Suppressor macrophage treated with lipopolysaccharide for 4 hours (primary cell): ENCODE data around the gene BBS10.
"Not testable (repeated sequence)": the region's sequence is repeated elsewhere in the genome, so short reads cannot be mapped to it uniquely, and the experiment has no call there.

Source experiments
- DNase-seq: peaks from one replicate; pipeline ENCODE4 v3.0.0-alpha.2; 2020

Gene BBS10

GRCh38 chr12:76329159-76329558, 19.1 kb downstream of the BBS10 start:
- peak; percentile 4 for DNase-seq

DNA sequence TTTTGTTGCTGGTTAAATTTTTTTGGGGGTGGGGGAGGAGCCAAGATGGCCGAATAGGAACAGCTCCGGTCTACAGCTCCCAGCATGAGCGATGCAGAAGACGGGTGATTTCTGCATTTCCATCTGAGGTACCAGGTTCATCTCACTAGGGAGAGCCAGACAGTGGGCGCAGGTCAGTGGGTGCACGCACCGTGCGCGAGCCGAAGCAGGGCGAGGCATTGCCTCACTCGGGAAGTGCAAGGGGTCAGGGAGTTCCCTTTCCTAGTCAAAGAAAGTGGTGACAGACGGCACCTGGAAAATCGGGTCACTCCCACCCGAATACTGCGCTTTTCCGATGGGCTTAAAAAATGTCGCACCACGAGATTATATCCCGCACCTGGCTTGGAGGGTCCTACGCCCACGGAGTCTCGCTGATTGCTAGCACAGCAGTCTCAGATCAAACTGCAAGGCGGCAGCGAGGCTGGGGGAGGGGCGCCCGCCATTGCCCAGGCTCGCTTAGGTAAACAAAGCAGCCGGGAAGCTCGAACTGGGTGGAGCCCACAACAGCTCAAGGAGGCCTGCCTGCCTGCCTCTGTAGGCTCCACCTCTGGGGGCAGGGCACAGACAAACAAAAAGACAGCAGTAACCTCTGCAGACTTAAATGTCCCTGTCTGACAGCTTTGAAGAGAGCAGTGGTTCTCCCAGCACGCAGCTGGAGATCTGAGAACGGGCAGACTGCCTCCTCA, 28.5 kb downstream of the BBS10 start:
- DNase-seq, result not testable (repeated sequence)

- DNase-seq, result no peak
Observed at GRCh38 chr12:76318773-76319594, 29.2 kb downstream of the BBS10 start.

- no peak for DNase-seq
Observed at GRCh38 chr12:76317976-76318375, 30.2 kb downstream of the BBS10 start.

GRCh38 chr12:76316468-76316867, 31.7 kb downstream of the BBS10 start:
- no peak for DNase-seq

- DNase-seq, result no peak
Observed at GRCh38 chr12:76313299-76313698, 34.9 kb downstream of the BBS10 start.

GRCh38 chr12:76312315-76312714, 35.9 kb downstream of the BBS10 start:
- DNase-seq, result peak; percentile 16

DNA sequence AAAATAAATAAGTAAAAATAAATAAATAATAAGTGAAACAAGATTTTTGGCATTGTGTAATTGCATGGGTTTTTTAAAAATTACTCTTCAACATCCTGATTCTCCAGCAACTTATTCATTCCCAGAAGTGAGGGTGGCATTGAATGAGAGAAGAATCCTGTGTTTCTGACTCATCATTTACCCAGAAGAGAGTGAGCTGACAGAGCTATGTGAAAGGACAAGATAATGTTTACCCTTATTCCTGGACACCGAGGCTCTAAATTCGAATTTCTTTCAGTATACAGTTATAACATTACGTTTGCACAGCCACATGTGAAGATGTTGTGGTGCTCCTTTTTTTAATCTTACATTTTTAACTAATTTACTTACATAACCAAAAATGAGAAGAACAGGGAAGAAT, 36.4 kb downstream of the BBS10 start:
- peak; percentile 61 for DNase-seq

DNA sequence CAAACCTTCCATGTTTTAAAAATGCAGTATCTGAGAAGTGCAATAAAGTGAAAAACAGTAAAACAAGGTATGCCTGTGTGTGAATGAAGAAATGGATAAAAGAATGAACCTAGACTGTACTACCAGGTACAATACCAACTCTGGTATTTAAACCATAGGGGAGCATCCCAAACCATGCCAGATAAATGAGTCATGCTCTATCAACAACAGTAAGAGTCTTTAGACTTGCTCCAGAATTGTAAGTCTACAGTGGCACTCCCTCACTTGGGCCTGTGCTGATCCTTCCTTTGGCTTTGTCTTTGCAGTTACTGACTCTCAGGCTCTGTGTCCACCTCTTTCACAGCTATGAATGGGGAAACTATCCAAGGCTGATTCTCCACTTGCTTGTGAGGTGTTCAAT, 38.1 kb downstream of the BBS10 start:
- no peak for DNase-seq

- no peak for DNase-seq
Observed at GRCh38 chr12:76308866-76309265, 39.3 kb downstream of the BBS10 start.

DNA sequence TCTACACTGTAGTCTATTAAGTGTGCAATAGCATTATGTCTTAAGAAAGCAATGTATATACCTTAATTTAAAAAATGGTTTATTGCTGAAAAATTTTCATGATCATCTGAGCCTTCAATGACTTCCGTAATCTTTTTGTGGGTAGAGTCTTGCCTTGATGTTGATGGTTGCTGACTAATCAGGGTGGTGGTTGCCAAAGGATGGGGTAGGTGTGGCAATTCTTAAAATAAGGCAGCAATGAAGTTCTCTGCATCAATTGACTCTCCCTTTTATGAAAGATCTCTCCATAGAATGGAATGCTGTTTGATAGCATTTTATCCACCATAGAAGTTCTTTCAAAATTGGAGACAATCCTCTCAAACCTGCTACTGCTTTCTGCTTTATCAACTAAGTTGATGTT, 41.1 kb downstream of the BBS10 start:
- DNase-seq, result no peak

GRCh38 chr12:76303989-76304460, 44.2 kb downstream of the BBS10 start:
- DNase-seq, result no peak

DNA sequence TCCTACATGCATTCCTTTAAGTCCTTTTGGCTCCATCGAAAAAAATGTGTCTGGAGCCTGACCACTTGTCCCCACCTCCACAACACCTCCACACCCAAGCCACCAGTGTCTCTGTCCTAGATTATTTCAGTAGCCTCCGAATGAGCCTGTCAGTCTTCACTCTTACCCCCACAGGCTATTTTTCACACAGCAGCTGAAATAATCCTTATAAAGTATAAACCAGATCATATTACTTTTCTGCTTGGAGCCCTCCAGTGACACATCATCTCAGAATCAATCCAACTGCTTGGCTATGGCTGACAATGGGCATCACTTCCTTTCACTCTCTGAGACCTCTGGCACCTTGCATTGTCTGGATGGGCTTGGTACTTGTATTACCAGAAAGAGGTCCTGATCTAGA, 44.9 kb downstream of the BBS10 start:
- no peak for DNase-seq

DNA sequence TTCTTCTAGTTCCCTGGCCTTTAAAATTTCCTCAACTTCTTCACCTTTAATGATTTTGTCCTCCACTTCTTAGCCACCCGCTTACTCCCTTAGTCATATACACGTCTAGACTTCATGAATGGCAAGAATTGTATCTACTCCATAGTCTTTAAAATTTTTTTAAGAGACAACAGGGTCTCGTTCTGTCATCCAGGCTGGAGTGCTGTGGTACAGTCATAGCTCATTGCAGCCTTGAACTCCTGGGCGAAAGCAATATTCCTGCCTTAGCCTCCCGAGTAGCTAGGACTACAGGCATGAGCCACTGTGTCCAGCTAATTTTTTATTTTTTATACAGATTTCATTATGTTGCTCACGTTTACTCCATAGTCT, 47.9 kb downstream of the BBS10 start:
- no peak for DNase-seq

DNA sequence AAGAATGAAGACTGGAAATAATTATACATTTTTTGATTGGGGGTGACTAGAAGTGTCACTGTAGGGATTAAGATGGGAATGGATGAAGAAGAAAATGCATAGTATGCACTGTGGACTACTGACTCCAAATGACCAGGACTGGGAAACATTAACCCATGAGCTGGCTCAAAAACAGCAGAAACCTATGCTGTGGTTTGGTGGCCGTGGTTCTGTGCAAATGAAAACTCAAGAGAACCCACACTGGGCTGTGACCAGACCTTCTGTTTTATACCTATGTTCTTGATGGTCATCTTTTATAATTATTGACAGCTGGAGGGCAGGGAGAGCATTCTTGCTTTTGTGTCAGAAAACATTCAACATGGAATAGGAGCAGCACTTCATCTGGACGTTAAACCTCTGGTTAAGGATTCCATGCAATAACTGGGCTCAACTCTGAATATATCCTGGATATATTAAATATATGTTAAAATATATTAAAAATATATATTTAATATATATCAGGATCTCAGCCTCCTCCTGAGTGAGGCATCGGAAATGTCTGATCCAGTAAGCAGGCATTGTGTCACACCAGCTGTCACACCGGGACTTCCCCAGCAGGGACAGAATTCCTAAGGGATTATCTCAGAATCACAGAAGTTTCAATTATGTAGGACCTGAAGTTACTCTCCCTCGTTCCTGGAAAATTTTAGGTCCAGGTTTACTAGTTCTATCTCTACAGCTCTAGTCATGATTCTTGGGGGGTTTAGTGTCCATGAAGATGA, 48.5 kb downstream of the BBS10 start:
- no peak for DNase-seq
